ENCODE results near the gene CAMK1D. TPM values are rescaled to one million over a fixed set of nuclear protein-coding genes. Genes with fewer than 3 reads are reported as not detected.

Gene CAMK1D
- polyA plus RNA-seq, 1 donor (not counting 4 experiments of a cell fraction or from before 2014, with no cell fraction given), result 0.76 TPM

GRCh38 chr10:12508165-12508564 is 158.8 kb downstream of the CAMK1D start:
- Histone ChIP-seq H3K27me3 (ENCODE audit: control insufficient read depth, extremely low read depth, insufficient read depth, low read length) (no peaks in the 10 kb centered on the region), H3K9me1 (ENCODE audit: control insufficient read depth, extremely low read depth, insufficient read depth, low read length) (no peaks in the 10 kb centered on the region), H3K9ac (ENCODE audit: control insufficient read depth, extremely low read depth, insufficient read depth, low read length) (no peak overlapping the region), H3K27ac (ENCODE audit: control insufficient read depth, insufficient read depth, low read length) (no peak overlapping the region), H3K4me1 (ENCODE audit: control insufficient read depth, extremely low read depth, insufficient read depth, low read length) (no peaks in the 10 kb centered on the region), H3K4me3 (ENCODE audit: control insufficient read depth in 2 of 3, extremely low read depth in 1 of 3, insufficient read depth in 2 of 3, low read depth in 1 of 3, low read length in 3 of 3) (no peak overlapping the region), H3K79me2 (ENCODE audit: control insufficient read depth, insufficient read depth, low read length) (no peaks in the 10 kb centered on the region), H3K9me3 (ENCODE audit: control insufficient read depth, low read depth, low read length) (no peaks in the 10 kb centered on the region), H2AFZ (ENCODE audit: control insufficient read depth, low read length) (no peak overlapping the region), H3K4me2 (ENCODE audit: control insufficient read depth, extremely low read depth, insufficient read depth, low read depth, low read length) (no peak overlapping the region), H3K36me3 (ENCODE audit: control insufficient read depth in 2 of 2, extremely low read depth in 1 of 2, insufficient read depth in 2 of 2, low read length in 2 of 2) (no peaks in the 10 kb centered on the region), H4K20me1 (ENCODE audit: control insufficient read depth, extremely low read depth, insufficient read depth, low read length) (no peaks in the 10 kb centered on the region)
- FAIRE-seq (no peak), DNase-seq (ENCODE audit: low read depth, low spot score) (no peak)
- TF ChIP-seq CTCF (optimal IDR thresholded peaks at IDR 0.05 in 1 of 3, IDR thresholded peaks at IDR 0.05 in 1 of 3, conservative IDR thresholded peaks at IDR 0.05 in 1 of 3; ENCODE audit: extremely low read depth in 1 of 3, insufficient read depth in 2 of 3, low read length in 3 of 3) (no peak), EZH2 (IDR thresholded peaks at IDR 0.05; ENCODE audit: low read length) (no peak)
- dilution Hi-C loops (cut with MboI; ENCODE audit: extremely low pct_ligation_motif_present, low sequenced_read_pairs), result no loop called here

GRCh38 chr10:12509016-12509793 is 159.9 kb downstream of the CAMK1D start:
- no peak overlapping the region for H3K4me2 ChIP-seq (ENCODE audit: control insufficient read depth, extremely low read depth, insufficient read depth, low read depth, low read length)
- H3K4me1 ChIP-seq (ENCODE audit: control insufficient read depth, extremely low read depth, insufficient read depth, low read length), result no peaks in the 10 kb centered on the region
- no peak overlapping the region for H3K9ac ChIP-seq (ENCODE audit: control insufficient read depth, extremely low read depth, insufficient read depth, low read length)
- no peaks in the 10 kb centered on the region for H4K20me1 ChIP-seq (ENCODE audit: control insufficient read depth, extremely low read depth, insufficient read depth, low read length)
- no peaks in the 10 kb centered on the region for H3K36me3 ChIP-seq (ENCODE audit: control insufficient read depth in 2 of 2, extremely low read depth in 1 of 2, insufficient read depth in 2 of 2, low read length in 2 of 2)
- no peaks in the 10 kb centered on the region for H3K27me3 ChIP-seq (ENCODE audit: control insufficient read depth, extremely low read depth, insufficient read depth, low read length)
- no peak overlapping the region for H3K27ac ChIP-seq (ENCODE audit: control insufficient read depth, insufficient read depth, low read length)
- TF ChIP-seq EZH2 (IDR thresholded peaks at IDR 0.05; ENCODE audit: low read length), result no peak
- H3K4me3 ChIP-seq (ENCODE audit: control insufficient read depth in 2 of 3, extremely low read depth in 1 of 3, insufficient read depth in 2 of 3, low read depth in 1 of 3, low read length in 3 of 3), result no peak overlapping the region
- DNase-seq (ENCODE audit: low read depth, low spot score) (no peak), FAIRE-seq (no peak)
- H2AFZ ChIP-seq (ENCODE audit: control insufficient read depth, low read length), result no peak overlapping the region
- no peaks in the 10 kb centered on the region for H3K9me1 ChIP-seq (ENCODE audit: control insufficient read depth, extremely low read depth, insufficient read depth, low read length)
- dilution Hi-C loops (cut with MboI; ENCODE audit: extremely low pct_ligation_motif_present, low sequenced_read_pairs), result no loop called here
- no peaks in the 10 kb centered on the region for H3K9me3 ChIP-seq (ENCODE audit: control insufficient read depth, low read depth, low read length)
- no peaks in the 10 kb centered on the region for H3K79me2 ChIP-seq (ENCODE audit: control insufficient read depth, insufficient read depth, low read length)

GRCh38 chr10:12509794-12510100 is 160.4 kb downstream of the CAMK1D start:
- no peak for DNase-seq (ENCODE audit: low read depth, low spot score)
- Histone ChIP-seq H3K9me3 (ENCODE audit: control insufficient read depth, low read depth, low read length) (no peaks in the 10 kb centered on the region), H3K36me3 (ENCODE audit: control insufficient read depth in 2 of 2, extremely low read depth in 1 of 2, insufficient read depth in 2 of 2, low read length in 2 of 2) (no peaks in the 10 kb centered on the region), H3K9ac (ENCODE audit: control insufficient read depth, extremely low read depth, insufficient read depth, low read length) (no peak overlapping the region), H3K4me1 (ENCODE audit: control insufficient read depth, extremely low read depth, insufficient read depth, low read length) (no peaks in the 10 kb centered on the region), H3K4me2 (ENCODE audit: control insufficient read depth, extremely low read depth, insufficient read depth, low read depth, low read length) (no peak overlapping the region), H3K27ac (ENCODE audit: control insufficient read depth, insufficient read depth, low read length) (no peak overlapping the region), H3K4me3 (ENCODE audit: control insufficient read depth in 2 of 3, extremely low read depth in 1 of 3, insufficient read depth in 2 of 3, low read depth in 1 of 3, low read length in 3 of 3) (no peak overlapping the region), H3K9me1 (ENCODE audit: control insufficient read depth, extremely low read depth, insufficient read depth, low read length) (no peaks in the 10 kb centered on the region), H3K79me2 (ENCODE audit: control insufficient read depth, insufficient read depth, low read length) (no peaks in the 10 kb centered on the region), H2AFZ (ENCODE audit: control insufficient read depth, low read length) (no peak overlapping the region), H3K27me3 (ENCODE audit: control insufficient read depth, extremely low read depth, insufficient read depth, low read length) (no peaks in the 10 kb centered on the region), H4K20me1 (ENCODE audit: control insufficient read depth, extremely low read depth, insufficient read depth, low read length) (no peaks in the 10 kb centered on the region)
- dilution Hi-C loops (cut with MboI; ENCODE audit: extremely low pct_ligation_motif_present, low sequenced_read_pairs), result no loop called here
- FAIRE-seq, result no peak
- no peak for TF ChIP-seq CTCF (optimal IDR thresholded peaks at IDR 0.05 in 1 of 3, IDR thresholded peaks at IDR 0.05 in 1 of 3, conservative IDR thresholded peaks at IDR 0.05 in 1 of 3; ENCODE audit: extremely low read depth in 1 of 3, insufficient read depth in 2 of 3, low read length in 3 of 3)
- no peak for TF ChIP-seq EZH2 (IDR thresholded peaks at IDR 0.05; ENCODE audit: low read length)

Measured in keratinocyte (primary cell).